Right renal pelvis (tissue), 4 donors: ENCODE measurements around the gene EEF1E1. TPM values are rescaled to one million over a fixed set of nuclear protein-coding genes. Genes with fewer than 3 reads are reported as not detected.
A peak's percentile ranks its signal among the peaks of the same experiment; 100 is the strongest.

Experiments
- DNase-seq, 4 donors: peaks; one replicate each; pipeline ENCODE4 v3.0.0-alpha.2; 2013; ENCODE audit warnings: low read depth in 4 of 4, low spot score in 3 of 4, missing footprints in 1 of 4
- polyA plus RNA-seq, 4 donors: library from polyadenylated mRNA; unstranded; fragments of 120-200 nt; gene quantifications; one replicate each; pipeline ENCODE4 v1.2.1, GENCODE V29; 2013; ENCODE audit not compliant: insufficient read length in 4 of 4

Gene EEF1E1
- polyA plus RNA-seq, result 10 to 100 TPM; 53.0 to 66.1 (median 65.0) TPM

GRCh38 chr6:8102122-8102958 lies at the start of gene EEF1E1:
EEF1E1 (minus strand) TSS chr6:8102548; CDS start chr6:8102521, 27 bp downstream.
- peak; percentile 79 to 92 (median 86) for DNase-seq

GRCh38 chr6:8149350-8149749 lies 47.0 kb upstream of the EEF1E1 start:
- DNase-seq, result no peak

- DNase-seq, result no peak
Measured at GRCh38 chr6:8143945-8144344, 41.6 kb upstream of the EEF1E1 start.

- DNase-seq, result no peak
Measured at GRCh38 chr6:8139451-8139850, 37.1 kb upstream of the EEF1E1 start.

- no peak for DNase-seq
Measured at GRCh38 chr6:8137529-8137939, 35.2 kb upstream of the EEF1E1 start.

GRCh38 chr6:8135276-8135675 lies 32.9 kb upstream of the EEF1E1 start:
- DNase-seq, result no peak

GRCh38 chr6:8132130-8132529 lies 29.8 kb upstream of the EEF1E1 start:
- DNase-seq, result no peak

- peak; percentile 54 to 69 (median 60) for DNase-seq
Measured at GRCh38 chr6:8131265-8131897, 29.0 kb upstream of the EEF1E1 start.

- no peak for DNase-seq
Measured at GRCh38 chr6:8130399-8130798, 28.1 kb upstream of the EEF1E1 start.

- DNase-seq, result no peak
Measured at GRCh38 chr6:8123236-8123635, 20.9 kb upstream of the EEF1E1 start.

- no peak for DNase-seq
Measured at GRCh38 chr6:8114956-8115355, 12.6 kb upstream of the EEF1E1 start.

- DNase-seq, result no peak
Measured at GRCh38 chr6:8113131-8113654, 10.8 kb upstream of the EEF1E1 start.

GRCh38 chr6:8110725-8111124 lies 8.4 kb upstream of the EEF1E1 start:
- DNase-seq, result no peak

GRCh38 chr6:8110117-8110721 lies 7.9 kb upstream of the EEF1E1 start:
- no peak for DNase-seq

- DNase-seq, result no peak
Measured at GRCh38 chr6:8108759-8109539, 6.6 kb upstream of the EEF1E1 start.

- DNase-seq, result no peak
Measured at GRCh38 chr6:8108031-8108660, 5.8 kb upstream of the EEF1E1 start.

- DNase-seq, result no peak
Measured at GRCh38 chr6:8105791-8106190, 3.4 kb upstream of the EEF1E1 start.

GRCh38 chr6:8103726-8104125 lies 1.4 kb upstream of the EEF1E1 start:
- DNase-seq, result no peak

- no peak for DNase-seq
Measured at GRCh38 chr6:8100159-8100854, 2.0 kb downstream of the EEF1E1 start.
